ENCODE results near the gene MSANTD1. TPM values are rescaled to one million over a fixed set of nuclear protein-coding genes. Genes with fewer than 3 reads are reported as not detected.

MSANTD1 gene
- total RNA-seq, 1 experiment from 2014 or later: 0.77 TPM

DNA sequence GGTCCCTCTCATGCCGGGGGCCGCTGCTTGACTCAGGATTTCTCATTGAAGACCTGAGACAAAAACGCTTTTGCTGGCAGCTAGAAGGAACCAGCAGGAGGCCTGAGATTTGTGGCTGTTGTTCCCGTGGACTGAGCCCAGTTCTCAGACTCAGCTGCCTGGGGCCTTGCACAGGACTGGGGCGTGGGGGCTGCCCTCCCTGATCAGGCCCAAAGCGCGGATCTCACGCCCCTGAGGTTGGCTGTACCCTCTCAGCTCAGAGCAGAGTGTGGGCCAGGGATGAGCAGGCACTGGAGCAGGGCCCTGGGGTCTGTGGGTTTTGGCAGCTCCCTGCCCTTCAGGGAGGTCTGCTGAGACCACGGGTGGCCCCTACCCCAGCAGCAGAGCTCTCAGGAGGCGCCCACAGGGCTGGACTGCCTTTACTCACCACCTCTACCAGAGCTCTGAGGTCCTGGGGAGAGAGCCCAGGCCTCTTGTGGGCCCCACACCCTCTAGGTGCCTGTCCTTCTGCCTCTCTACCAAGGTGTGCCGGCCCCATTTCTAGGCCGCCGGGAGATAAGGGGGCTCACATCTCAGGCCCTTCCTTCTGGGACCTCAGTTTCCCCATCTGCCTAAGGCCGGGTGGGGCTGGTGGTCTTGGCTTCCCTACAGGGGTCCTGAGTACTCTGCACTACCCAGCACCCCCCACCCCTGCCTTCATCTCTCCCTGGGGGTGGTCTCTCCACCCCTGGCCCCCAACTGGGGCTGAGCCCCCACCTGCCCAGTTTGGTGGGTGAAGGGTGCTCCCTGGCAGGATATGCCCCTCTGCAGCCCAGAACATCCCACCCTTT is 5.6 kb downstream of the MSANTD1 start:
- CTCF ChIA-PET: no interaction called here

DNA sequence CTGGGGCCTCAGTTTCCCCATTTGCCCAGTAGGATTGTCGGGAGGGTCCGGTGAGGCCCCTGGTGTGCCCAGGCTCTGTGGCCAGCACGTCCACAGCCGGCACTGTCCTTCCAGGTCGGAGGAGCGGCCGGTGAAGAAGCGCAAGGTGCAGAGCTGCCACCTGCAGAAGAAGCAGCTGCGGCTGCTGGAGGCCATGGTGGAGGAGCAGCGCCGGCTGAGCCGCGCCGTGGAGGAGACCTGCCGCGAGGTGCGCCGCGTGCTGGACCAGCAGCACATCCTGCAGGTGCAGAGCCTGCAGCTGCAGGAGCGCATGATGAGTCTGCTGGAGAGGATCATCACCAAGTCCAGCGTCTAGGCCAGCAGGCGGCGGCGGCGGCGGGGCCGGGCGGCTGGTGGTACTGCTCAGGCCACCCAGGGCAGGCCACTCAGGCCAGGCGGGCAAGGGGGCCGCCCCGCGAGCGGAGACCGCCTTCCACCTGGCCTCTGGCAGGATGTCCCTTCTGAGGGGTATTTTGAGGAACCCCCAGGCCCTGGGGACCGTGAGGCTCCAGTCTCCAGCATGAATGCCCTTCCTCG is 6.7 kb downstream of the MSANTD1 start:
- H3K79me2 ChIP-seq (ENCODE audit: low read length): no peaks in the 10 kb centered on the region
- no peaks in the 10 kb centered on the region for H4K20me1 ChIP-seq (ENCODE audit: low read length)
- H3F3A ChIP-seq (ENCODE audit: low read length, unreplicated experiment): no peaks in the 10 kb centered on the region
- ChIA-PET POLR2A (ENCODE audit: unreplicated experiment) (no interaction called here), CTCF (no interaction called here)
- intact Hi-C loops (cut with micrococcal nuclease): no loop called here
- no TSS peak for BruUV-seq (replicated peaks)
- no peaks in the 10 kb centered on the region for H3K9me2 ChIP-seq (replicated peaks; ENCODE audit: low read length)
- no peaks in the 10 kb centered on the region for H3K9me3 ChIP-seq (ENCODE audit: low read length)
- H3K4me3 ChIP-seq (ENCODE audit: low read length): no peak overlapping the region
- no peak for ATAC-seq
- H3K27me3 ChIP-seq (ENCODE audit: low read length): no peaks in the 10 kb centered on the region
- no peak for TF ChIP-seq EZH2 (IDR thresholded peaks at IDR 0.05; ENCODE audit: low read length, unreplicated experiment)
- TF ChIP-seq, protein P1, sequence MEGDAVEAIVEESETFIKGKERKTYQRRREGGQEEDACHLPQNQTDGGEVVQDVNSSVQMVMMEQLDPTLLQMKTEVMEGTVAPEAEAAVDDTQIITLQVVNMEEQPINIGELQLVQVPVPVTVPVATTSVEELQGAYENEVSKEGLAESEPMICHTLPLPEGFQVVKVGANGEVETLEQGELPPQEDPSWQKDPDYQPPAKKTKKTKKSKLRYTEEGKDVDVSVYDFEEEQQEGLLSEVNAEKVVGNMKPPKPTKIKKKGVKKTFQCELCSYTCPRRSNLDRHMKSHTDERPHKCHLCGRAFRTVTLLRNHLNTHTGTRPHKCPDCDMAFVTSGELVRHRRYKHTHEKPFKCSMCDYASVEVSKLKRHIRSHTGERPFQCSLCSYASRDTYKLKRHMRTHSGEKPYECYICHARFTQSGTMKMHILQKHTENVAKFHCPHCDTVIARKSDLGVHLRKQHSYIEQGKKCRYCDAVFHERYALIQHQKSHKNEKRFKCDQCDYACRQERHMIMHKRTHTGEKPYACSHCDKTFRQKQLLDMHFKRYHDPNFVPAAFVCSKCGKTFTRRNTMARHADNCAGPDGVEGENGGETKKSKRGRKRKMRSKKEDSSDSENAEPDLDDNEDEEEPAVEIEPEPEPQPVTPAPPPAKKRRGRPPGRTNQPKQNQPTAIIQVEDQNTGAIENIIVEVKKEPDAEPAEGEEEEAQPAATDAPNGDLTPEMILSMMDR (conservative IDR thresholded peaks at IDR 0.05; ENCODE audit: low read depth, low read length): no peak
- TF ChIP-seq EZH2phosphoT487 (IDR thresholded peaks at IDR 0.05; ENCODE audit: borderline replicate concordance, low read length): no peak
- no peak for DNase-seq
- H3K9ac ChIP-seq (ENCODE audit: low read length): no peak overlapping the region
- H3K36me3 ChIP-seq (ENCODE audit: low read depth, low read length): no peaks in the 10 kb centered on the region
- no peak overlapping the region for H3K27ac ChIP-seq (ENCODE audit: low read length)
- H2AFZ ChIP-seq (ENCODE audit: low read length): no peak overlapping the region
- H3K4me1 ChIP-seq (ENCODE audit: insufficient read depth, low read length): peaks cover 26% of the 10 kb centered on the region
- no peak overlapping the region for H3K4me2 ChIP-seq (ENCODE audit: low read length)

More for the DNA sequence above, 5.6 kb downstream of the MSANTD1 start:
- Histone ChIP-seq H3K27ac (ENCODE audit: low read length) (no peak overlapping the region), H4K20me1 (ENCODE audit: low read length) (no peaks in the 10 kb centered on the region), H3K4me3 (ENCODE audit: low read length) (no peak overlapping the region), H2AFZ (ENCODE audit: low read length) (no peak overlapping the region), H3K4me1 (ENCODE audit: insufficient read depth, low read length) (peaks cover 26% of the 10 kb centered on the region), H3K4me2 (ENCODE audit: low read length) (no peak overlapping the region), H3K9ac (ENCODE audit: low read length) (no peak overlapping the region), H3K9me2 (replicated peaks; ENCODE audit: low read length) (no peaks in the 10 kb centered on the region), H3K79me2 (ENCODE audit: low read length) (no peaks in the 10 kb centered on the region), H3F3A (ENCODE audit: low read length, unreplicated experiment) (no peaks in the 10 kb centered on the region), H3K36me3 (ENCODE audit: low read depth, low read length) (no peaks in the 10 kb centered on the region), H3K9me3 (ENCODE audit: low read length) (no peaks in the 10 kb centered on the region), H3K27me3 (ENCODE audit: low read length) (no peaks in the 10 kb centered on the region)
- no peak for TF ChIP-seq EZH2phosphoT487 (IDR thresholded peaks at IDR 0.05; ENCODE audit: borderline replicate concordance, low read length)
- TF ChIP-seq, protein P1 (conservative IDR thresholded peaks at IDR 0.05; ENCODE audit: low read depth, low read length): no peak
- no peak for TF ChIP-seq EZH2 (IDR thresholded peaks at IDR 0.05; ENCODE audit: low read length, unreplicated experiment)
- ATAC-seq (no peak), DNase-seq (no peak)
- intact Hi-C loops (cut with micrococcal nuclease): no loop called here
- no TSS peak for BruUV-seq (replicated peaks)
- POLR2A ChIA-PET (ENCODE audit: unreplicated experiment): no interaction called here

Data from PC-3 (cell line).